GM19351 (cell line): ENCODE data around the gene LCN12.

Experiments used
- ATAC-seq: cut with Tn5 transposase; IDR thresholded peaks from one replicate; pipeline ENCODE4 v1.9.1; 2021; ENCODE audit warnings: mild to moderate bottlenecking, moderate library complexity; ENCODE audit not compliant: unreplicated experiment

The LCN12 gene

DNA sequence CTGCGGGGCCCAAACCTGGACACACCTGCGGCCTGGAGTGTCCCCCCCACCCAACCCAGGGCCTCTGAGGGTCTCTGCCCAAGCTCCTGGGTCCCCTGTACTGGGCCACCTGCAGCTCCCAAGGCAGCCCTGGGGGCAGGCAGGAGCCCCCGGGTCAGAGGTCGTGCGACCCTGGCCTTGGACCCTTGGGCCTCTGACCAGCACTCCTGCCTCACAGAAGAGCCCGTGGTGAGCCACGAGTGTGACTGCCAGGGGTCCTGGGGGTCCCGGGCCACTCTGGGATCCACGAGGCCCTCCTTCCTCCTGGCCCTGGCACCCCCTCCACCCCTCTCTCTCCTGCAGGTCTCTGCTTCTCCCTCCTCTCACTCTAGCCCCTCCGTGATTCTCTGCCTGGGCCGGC, 20.3 kb downstream of the LCN12 start:
- ATAC-seq: no peak

DNA sequence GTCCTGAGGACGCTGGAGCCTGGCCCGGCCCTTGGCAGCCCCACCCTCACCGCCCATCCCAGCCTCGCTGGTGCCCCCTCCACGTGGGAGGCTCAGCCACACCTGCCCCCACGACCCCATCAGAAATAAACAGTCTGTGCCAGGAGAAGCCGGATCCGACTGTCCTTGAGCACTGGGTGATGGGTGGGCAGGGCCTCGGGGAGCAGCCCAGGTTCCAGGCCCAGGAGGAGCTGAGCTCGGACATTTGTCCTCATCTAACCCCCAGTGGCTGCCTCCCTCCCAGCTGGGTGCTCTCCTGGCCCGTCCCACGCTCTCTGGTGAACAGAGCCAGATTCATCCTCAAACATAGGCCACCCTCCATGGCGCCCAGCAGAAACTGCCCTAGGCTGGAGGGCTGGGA, 20.7 kb downstream of the LCN12 start:
- no peak for ATAC-seq

DNA sequence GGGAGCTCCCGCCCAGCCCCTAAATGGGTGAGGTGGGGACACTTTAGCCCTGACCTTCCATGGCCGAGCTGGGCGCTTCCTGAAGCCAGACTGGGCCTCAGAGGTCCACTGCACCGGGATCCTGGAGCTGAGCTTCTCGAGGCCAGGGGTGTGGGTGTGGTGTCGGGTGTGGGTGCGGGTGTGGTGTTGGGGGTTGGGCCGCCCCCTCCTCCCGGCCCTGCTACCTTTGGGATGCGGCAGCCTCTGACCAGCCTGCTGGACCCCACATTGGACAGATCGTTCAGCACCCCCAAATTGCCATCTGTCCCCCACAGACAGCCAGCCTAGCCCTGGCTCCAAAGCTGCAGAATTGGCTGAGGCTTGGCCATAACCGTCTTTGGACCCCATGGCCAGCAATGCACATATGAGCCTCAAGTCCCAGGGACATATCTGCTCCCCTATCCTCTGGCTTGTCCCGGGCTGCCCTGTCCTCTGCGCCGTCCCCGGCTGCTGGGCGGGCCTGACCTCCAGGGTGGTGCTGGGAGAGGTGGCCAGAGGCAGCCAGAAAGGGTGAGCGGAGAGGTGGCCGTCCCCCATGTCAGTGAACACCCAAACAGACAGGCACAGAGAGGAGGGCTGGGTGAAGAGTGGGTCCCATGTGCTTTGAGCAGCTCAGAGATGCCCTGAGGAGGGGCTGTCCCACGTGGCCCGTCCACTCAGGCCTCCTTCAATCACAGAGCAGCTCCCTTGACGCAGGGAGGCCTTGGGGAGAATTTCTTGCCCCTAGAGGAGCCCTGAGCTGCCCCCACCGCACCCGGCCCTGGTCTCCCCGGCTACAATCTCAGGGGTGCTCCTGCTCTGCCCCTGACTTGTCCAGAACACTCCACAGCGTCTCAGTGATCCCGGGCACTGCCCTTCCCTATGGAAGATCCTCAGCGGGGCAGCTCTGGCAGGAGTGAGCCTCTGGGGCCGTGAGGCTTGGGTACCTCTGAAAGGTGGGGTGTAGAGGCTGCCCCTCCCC, 21.8 kb downstream of the LCN12 start:
- no peak for ATAC-seq

DNA sequence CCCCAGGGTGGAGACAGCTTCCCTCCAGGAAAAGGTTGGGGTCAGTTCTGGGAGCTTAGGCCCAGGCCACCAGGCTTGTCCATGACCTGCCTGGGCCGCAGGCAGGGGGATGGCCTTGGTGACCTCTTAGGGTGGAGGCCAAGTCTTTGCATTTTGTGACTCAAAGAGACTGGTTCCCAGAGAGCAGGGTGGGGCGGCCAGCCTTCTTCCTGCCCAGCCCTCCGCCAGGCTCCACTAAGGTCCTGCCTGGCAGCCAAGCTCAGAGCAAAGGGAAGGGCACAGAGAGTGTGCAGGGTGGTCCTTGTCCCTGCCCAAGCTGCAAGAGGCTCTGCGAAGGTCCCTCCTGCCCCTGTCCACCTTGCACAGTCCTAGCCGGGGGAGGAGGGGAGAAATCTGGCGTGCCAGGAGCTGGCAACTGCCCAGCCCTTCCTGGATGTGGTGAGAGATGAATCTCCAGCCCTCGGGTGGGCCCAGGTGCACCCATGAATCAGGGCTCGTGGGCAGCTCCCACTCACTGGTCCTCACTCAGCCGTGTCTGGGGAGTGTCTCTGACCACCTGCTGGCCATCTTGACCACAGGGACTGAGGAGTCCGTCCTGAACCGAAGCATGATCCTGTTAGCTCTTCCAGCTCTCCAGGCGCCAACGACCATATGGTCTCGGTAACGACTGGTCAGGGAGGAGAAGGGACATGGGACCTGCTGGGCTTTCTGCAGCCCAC, 22.9 kb downstream of the LCN12 start:
- no peak for ATAC-seq

DNA sequence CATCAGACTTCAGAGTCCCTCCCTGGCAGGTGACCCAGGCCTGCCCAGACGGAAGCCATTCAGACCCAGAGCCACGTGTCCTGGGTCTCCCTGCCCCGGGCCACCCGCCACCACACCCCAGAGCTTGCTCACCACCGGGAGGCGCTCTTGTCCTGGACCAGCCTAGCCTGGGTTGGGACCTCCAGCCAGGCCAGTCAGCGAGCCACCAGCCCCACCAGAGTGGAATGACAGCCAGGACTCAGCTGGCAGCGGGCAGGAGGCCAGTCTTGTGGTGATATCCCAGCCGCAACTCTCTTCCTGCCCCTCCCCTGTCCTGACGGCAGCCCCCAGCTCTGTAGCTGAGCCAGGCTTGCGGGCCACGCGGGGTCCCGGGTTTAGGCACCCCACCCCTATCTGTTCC, 23.6 kb downstream of the LCN12 start:
- ATAC-seq: no peak

DNA sequence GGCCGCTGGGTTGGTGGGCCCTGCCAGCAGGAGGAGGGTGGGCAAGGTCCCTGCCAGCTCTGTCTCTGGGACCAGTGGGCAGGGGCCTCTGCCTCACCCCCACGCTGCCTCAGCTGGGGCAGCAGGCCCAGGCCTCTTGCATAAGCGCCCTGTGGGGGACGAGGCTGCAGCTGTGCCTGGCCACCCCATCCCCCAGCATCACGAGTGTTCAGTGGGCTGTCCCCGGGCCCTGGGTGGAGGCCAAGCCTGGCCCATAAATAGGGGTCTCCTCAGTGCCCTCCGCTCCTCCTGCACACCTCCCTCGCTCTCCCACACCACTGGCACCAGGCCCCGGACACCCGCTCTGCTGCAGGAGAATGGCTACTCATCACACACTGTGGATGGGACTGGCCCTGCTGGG, 25.1 kb downstream of the LCN12 start, which contains the start of gene PTGDS:
PTGDS (plus strand) TSS at position 282 of the 400 bp plus-strand sequence; CDS start at position 357, 75 bp downstream.
- no peak for ATAC-seq

DNA sequence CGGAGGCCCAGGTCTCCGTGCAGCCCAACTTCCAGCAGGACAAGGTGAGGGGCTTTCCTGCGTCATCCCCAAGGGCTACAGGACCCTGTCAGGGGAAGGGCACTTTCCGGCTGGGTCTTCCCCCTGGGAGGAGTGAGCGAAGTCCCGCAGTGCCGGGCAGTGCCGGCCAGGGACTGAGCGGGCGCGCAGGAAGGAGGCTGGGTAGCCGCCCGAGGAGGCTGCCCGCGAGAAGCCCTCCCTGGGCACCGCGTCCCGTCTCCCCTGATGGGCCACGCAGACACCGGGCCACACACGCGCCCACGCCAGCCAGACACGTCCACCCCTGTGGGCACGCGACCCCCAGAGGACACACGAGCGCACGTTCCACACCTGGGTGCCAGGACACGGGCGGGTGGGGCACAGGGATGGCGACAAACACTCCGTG, 25.6 kb downstream of the LCN12 start:
- ATAC-seq: no peak

DNA sequence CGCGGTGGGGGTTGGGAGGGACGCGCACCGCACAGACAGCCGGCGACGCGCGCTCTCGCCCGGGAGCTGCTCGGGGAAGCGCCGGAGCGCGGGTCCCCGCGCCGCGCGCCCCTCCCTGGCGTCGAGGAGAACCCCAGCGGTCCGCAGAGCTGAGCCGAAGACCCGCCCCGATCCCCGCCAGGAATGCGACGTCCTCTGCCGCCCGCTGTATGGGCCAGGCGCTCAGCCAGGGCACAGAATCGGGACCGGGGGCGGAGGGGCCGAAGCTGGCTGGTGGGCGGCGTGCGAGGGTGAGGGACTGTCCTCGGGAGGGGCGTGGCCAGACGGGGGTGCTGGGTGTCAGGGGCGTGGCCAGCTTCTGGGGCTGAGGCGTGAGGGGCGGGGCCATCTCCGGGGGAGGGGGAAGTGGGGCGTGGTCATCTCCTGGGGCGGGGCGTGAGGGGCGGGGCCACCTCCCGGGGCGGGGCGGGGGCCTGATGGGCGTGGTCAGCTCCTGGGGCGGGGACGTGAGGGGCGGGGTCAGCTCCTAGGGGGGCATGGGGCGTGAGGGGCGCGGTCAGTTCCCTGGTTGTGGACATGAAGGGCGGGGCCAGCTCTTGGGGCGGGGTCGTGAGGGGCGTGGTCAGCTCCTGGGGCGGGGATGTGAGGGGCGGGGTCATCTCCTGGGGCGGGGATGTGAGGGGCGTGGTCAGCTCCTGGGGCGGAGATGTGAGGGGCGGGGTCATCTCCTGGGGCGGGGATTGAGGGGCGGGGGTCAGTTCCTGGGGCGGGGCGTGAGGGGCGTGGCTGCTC, 26.2 kb downstream of the LCN12 start:
- no peak for ATAC-seq

DNA sequence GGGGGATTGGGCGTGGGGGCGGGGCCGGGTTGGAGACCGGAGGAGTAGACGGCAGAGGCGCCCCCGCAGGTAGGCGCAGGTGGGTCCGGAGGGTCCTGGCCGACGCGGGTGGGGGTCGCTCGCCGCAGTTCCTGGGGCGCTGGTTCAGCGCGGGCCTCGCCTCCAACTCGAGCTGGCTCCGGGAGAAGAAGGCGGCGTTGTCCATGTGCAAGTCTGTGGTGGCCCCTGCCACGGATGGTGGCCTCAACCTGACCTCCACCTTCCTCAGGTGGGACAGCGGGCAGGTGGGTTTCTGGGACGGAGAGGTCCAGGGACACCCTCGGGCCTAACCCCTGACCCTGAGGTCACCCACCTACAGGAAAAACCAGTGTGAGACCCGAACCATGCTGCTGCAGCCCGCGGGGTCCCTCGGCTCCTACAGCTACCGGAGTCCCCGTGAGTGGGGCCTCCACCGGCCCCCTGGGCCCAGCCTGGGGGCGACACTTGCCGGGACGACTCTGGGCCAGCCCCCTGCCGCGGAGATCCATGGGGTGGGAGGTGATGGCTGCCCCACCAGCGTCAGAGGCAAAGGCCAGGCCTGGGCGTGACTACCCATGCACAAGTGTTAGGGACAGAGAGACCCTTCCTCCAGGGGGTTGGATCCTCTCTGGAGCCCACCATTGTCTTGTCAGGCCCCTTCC, 26.9 kb downstream of the LCN12 start:
- ATAC-seq: no peak

DNA sequence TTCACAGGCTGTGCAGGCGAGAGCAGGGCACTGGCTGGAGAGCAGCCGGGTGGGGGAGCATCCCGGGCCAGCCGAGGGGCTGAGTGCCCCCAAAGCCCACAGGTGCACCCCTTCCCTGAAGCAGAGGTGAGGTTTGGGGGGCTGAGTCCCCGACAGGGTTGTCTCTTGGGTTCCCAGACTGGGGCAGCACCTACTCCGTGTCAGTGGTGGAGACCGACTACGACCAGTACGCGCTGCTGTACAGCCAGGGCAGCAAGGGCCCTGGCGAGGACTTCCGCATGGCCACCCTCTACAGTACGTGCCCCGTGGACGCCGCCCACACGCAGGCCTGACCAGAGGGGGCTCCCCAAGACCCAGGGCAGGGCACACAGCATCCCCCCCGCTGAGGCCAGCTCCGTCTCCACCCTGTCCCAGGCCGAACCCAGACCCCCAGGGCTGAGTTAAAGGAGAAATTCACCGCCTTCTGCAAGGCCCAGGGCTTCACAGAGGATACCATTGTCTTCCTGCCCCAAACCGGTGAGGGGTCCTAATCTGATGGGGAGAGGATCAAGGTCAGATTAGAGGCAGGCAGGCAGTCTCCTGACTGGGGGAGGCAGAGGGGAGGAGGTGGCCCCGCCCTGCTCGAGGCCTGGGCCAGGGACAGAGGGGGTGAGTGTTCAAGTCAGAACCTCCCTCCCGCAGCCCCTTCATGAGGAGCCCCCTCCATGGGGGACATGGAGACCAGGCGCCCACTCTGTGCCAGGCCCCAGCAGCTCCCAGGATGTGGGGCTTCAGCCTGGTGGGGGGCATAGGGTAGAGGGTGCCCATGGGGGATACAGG, 27.9 kb downstream of the LCN12 start:
- ATAC-seq: no peak

DNA sequence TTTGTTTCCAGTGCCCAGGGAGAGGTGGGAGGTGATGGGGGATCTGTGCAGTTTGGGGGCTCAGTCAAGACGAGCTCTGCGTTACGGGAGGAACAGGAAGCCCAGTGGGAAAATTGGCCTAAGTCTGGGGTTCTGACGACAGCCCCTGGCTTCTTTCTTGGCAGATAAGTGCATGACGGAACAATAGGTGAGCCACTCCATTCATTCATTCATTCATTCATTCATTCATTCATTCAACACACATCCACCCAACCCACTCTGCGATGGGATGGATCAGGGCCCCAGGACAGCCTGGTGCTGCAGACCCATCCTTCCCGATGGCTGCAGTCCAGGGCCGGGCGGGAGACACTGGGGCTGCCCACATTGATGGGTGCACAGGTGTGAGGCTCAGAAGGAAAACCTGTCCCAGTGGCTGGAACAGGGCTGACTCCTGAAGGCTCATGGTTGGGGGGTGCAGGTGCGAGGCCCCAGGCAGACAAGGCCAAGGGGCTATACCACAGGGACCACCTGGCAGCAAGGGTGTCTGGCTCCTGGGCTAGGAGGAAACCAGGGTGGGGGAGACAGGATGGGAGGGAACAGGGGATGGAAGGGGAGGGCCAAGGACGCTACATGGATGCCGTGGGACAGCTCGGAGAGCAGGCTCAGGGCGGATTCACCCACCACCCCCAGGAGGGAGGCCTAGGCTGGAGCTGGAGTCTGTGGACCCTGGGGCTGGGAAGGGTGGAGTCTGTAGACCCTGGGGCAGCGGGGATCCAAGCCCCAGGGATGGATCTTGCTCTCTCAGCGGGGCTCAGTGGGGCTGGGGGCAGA, 28.8 kb downstream of the LCN12 start:
- ATAC-seq: no peak

DNA sequence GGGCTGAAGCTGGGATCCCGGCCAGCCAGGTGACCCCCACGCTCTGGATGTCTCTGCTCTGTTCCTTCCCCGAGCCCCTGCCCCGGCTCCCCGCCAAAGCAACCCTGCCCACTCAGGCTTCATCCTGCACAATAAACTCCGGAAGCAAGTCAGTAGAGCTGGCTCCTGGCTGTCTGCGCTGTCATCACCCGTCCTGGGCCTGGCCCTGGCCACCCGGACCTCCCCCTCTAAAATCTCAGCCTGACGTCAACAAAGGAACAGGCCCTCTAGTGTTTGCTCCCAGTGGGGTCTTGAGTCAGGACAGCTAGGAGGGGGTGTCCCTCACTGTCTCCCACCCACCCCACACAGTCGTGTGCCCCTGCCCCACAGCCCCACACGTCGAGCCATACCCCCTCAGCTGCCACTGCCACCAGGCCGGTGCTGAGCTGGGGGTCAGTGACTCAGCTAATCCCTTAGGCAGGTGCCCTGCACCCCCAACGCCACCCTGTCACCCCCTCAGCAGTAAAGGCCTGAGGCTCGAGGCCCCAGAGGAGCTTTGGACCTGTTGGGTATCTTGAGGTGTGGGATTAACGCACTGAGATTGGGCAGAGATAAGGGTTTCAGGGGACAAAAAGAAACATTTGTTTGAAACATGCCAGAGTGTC, 29.6 kb downstream of the LCN12 start:
- no peak for ATAC-seq

DNA sequence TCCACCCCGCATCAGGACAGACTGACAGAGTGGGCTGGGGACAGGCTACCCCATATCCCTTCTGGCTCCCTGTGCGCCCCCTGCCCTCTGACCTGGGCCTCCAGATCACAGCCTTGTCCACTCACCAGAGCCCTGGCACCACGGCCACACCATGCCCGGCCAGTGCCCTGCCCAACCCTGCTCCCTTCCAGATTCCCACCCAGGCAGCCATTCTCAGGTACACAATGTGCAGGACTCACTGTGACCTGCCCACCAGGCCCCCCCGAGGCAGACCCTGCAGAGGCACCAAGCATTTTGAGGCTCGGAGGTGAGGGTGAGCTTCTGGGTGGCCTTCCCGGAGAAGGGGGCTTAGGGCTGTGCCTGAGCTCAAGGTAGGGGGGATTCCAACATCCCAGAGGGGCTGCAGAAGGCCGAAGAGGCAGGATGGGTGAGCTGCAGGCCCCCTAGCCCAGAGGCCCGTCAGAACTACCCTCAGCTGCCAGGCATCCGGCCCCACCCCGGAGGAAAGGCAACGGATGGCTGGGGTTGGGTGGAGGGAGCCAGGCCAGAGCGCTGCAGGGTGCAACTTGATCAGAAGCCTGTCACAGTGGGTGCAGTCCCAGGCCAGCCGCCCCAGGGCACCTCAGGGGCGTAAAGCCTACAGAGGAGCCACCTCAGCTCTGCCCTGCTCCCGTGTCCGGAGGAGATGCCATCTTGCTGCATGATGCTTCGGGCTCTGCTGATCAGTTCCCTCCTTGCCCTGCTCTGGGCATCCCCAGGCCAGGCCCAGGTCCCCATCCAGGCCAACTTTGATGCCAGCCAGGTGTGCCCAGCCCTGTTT, 30.4 kb downstream of the LCN12 start, which contains the start of gene LCNL1:
LCNL1 (plus strand) TSS at position 762 of the 820 bp plus-strand sequence. CDS start 594 bp downstream, outside the sequence.
- no peak for ATAC-seq

DNA sequence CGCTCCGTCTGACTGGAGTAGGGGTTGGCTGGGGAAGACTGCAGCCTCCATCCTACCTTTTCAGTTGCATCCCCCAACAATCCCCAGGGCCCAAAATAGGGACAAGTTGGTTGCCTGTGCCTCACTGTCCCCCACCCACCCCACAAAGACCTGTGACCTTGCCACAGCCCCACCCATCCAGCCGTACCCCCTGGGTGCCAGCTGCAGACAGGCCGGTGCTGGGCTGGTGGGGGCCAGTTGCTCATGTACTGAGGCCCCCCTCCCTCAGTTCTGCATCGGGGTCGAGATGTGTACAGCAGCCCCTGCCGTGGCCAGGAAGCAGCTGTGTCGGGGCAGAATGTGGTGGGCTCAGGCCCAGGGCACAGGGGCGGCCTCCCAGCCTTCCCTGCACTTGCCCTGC, 31.1 kb downstream of the LCN12 start:
- no peak for ATAC-seq

DNA sequence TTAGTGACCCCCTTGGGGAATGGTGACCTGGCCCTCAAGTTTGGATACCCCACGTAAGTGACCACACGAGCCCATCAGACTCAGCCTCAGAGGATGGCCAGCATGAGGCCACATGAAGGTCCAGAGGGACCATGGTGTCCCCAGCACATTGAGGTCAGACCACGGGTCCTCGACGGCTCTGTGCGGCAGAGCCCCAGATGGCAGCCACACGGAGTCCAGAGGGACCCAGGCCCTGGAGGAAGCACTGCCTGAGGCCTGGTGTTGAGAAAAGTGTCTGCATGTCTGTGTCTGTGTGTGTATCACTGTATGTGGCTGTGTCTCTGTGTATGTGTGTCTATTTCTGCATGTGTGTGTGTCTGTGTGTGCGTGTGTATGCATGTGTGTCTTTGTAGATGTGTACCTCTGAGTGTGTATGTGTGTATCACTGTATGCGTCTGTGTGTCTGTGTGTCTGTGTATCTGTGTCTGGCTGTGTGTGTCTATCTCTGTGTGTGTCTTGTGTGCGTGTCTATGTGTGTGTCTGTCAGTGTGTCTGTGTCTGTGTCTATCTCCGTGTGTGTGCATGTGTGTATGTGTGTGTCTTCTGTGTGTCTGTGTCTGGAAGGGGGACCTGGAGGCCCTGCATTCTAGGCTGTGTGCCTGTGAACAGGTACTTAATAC, 31.7 kb downstream of the LCN12 start:
- ATAC-seq: no peak

DNA sequence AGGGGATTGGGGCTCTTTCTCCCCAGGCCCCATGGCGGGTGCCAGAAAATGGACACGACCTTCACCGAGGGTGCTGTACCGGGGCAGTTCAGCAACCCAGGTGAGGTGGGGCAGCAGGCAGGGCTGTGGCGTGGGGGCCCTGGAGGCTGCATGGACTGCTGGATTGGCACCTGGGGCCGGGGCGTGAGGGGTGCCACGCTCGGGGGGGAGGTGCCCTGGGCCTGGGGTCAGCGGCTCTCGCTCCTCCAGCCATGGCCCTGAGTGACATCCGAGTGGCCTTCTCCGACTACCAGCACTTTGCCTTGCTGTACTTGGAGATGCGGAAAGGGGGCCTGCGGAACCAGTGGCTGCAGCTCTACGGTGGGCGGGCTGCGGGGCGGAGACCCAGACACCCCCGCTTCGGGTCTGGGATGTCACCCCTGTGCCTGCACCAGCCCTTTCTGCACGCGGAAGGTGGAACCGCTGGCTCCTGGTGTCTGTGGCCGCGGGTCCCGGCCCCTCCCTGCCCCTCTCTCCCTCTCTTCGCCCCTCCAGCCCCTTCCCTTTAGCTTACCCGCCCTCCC, 32.5 kb downstream of the LCN12 start:
- no peak for ATAC-seq
